DND-41 (cell line): Measurements from ENCODE around the gene KLHL17.

ENCODE experiments used
- ATAC-seq: fragments of 200-7000 bp; cut with Tn5 transposase; 3 replicates; pipeline ENCODE4 v1.9.1; 2021; ENCODE audit warnings: low read depth; ENCODE audit not compliant: insufficient read depth
- DNase-seq: peaks from one replicate; pipeline ENCODE4 v3.0.0-alpha.2; 2020
- H2AFZ ChIP-seq: 2 replicates; pipeline ENCODE4 v1.6.0; 2012; ENCODE audit warnings: low read depth, low read length
- H3K27ac ChIP-seq: 2 replicates; pipeline ENCODE4 v1.5.1; 2012; ENCODE audit warnings: low read length, inconsistent platforms
- H3K27me3 ChIP-seq: fragments of 200-600 bp; sonication (generic); 2 replicates; pipeline ENCODE4 v1.6.0; 2012; ENCODE audit warnings: low read length, mild to moderate bottlenecking, inconsistent platforms; ENCODE audit not compliant: insufficient read depth, poor library complexity
- H3K36me3 ChIP-seq: 2 replicates; pipeline ENCODE4 v1.5.1; 2012; ENCODE audit warnings: low read length, inconsistent platforms; ENCODE audit not compliant: insufficient read depth
- H3K4me1 ChIP-seq: 2 replicates; pipeline ENCODE4 v1.5.1; 2012; ENCODE audit warnings: mild to moderate bottlenecking, low read length; ENCODE audit not compliant: insufficient read depth
- H3K4me2 ChIP-seq: 2 replicates; pipeline ENCODE4 v1.6.0; 2012; ENCODE audit warnings: mild to moderate bottlenecking, moderate library complexity, low read length, inconsistent platforms; ENCODE audit not compliant: insufficient read depth
- H3K4me3 ChIP-seq, 2 experiments: fragments of 200-600 bp in 1 of 2; shearing (Covaris generic) in 1 of 2; 2 replicates each; pipeline ENCODE4 v1.5.1; 2012 to 2016; ENCODE audit warnings: inconsistent platforms in 2 of 2, low read length in 2 of 2, mild to moderate bottlenecking in 2 of 2, low read depth in 1 of 2, moderate library complexity in 1 of 2
- H3K79me2 ChIP-seq: 2 replicates; pipeline ENCODE4 v1.6.0; 2012; ENCODE audit warnings: low read length, inconsistent platforms; ENCODE audit not compliant: insufficient read depth
- H3K9ac ChIP-seq: 2 replicates; pipeline ENCODE4 v1.6.0; 2012; ENCODE audit warnings: low read depth, mild to moderate bottlenecking, inconsistent platforms, low read length, moderate library complexity
- H3K9me3 ChIP-seq: 2 replicates; pipeline ENCODE4 v1.5.1; 2012; ENCODE audit warnings: low read length, moderate library complexity, mild to moderate bottlenecking, inconsistent platforms; ENCODE audit not compliant: insufficient read depth, severe bottlenecking
- H4K20me1 ChIP-seq: 2 replicates; pipeline ENCODE4 v1.6.0; 2012; ENCODE audit warnings: low read length; ENCODE audit not compliant: insufficient read depth
- EZH2 ChIP-seq: IDR thresholded peaks from 3 replicates; pipeline ENCODE4 v1.6.1; 2012; ENCODE audit warnings: borderline replicate concordance, low read depth, mild to moderate bottlenecking, moderate library complexity, low read length, inconsistent platforms; ENCODE audit not compliant: severe bottlenecking
- TF ChIP-seq, protein P1 (sequence below): IDR thresholded peaks from 2 replicates; pipeline ENCODE4 v1.5.1; 2012; ENCODE audit warnings: borderline replicate concordance, low read length, moderate library complexity, mild to moderate bottlenecking; ENCODE audit not compliant: poor library complexity, severe bottlenecking; ENCODE audit errors: extremely low read depth

KLHL17 gene

GRCh38 chr1:924656-925560 lies 35.5 kb upstream of the KLHL17 start:
- no peak overlapping the region for H3K9ac ChIP-seq
- ATAC-seq (no peak), DNase-seq (no peak)
- no peak overlapping the region for H3K27ac ChIP-seq
- peaks cover 78% of the 10 kb centered on the region for H3K27me3 ChIP-seq
- no peaks in the 10 kb centered on the region for H3K36me3 ChIP-seq
- H4K20me1 ChIP-seq, result peaks cover 80% of the 10 kb centered on the region
- H3K4me3 ChIP-seq, result no peak overlapping the region; a peak in 1 of 4 replicates
- no peaks in the 10 kb centered on the region for H3K9me3 ChIP-seq
- H3K4me2 ChIP-seq, result peak overlapping the region; percentile 59; the same call in 1 of the 2 replicates
- H3K4me1 ChIP-seq, result peaks cover 35% of the 10 kb centered on the region
- no peak overlapping the region for H2AFZ ChIP-seq
- peak; percentile 99 for TF ChIP-seq EZH2
- TF ChIP-seq, protein P1, sequence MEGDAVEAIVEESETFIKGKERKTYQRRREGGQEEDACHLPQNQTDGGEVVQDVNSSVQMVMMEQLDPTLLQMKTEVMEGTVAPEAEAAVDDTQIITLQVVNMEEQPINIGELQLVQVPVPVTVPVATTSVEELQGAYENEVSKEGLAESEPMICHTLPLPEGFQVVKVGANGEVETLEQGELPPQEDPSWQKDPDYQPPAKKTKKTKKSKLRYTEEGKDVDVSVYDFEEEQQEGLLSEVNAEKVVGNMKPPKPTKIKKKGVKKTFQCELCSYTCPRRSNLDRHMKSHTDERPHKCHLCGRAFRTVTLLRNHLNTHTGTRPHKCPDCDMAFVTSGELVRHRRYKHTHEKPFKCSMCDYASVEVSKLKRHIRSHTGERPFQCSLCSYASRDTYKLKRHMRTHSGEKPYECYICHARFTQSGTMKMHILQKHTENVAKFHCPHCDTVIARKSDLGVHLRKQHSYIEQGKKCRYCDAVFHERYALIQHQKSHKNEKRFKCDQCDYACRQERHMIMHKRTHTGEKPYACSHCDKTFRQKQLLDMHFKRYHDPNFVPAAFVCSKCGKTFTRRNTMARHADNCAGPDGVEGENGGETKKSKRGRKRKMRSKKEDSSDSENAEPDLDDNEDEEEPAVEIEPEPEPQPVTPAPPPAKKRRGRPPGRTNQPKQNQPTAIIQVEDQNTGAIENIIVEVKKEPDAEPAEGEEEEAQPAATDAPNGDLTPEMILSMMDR, result no peak
- H3K79me2 ChIP-seq, result no peaks in the 10 kb centered on the region

- TF ChIP-seq EZH2, result peak; percentile 92
- TF ChIP-seq, protein P1, result no peak
- Histone ChIP-seq H3K4me2 (no peak overlapping the region; the same call in 1 of the 2 replicates), H2AFZ (no peak overlapping the region), H3K4me3 (no peak overlapping the region), H3K27me3 (peaks cover 69% of the 10 kb centered on the region), H3K27ac (no peak overlapping the region), H3K9ac (no peak overlapping the region), H3K79me2 (no peaks in the 10 kb centered on the region), H3K4me1 (peaks cover 30% of the 10 kb centered on the region), H3K36me3 (no peaks in the 10 kb centered on the region), H4K20me1 (peaks cover 78% of the 10 kb centered on the region), H3K9me3 (no peaks in the 10 kb centered on the region)
- ATAC-seq (no peak), DNase-seq (no peak)
Observed at GRCh38 chr1:925561-926421, 34.6 kb upstream of the KLHL17 start.

- Histone ChIP-seq H3K79me2 (no peaks in the 10 kb centered on the region), H3K9ac (no peak overlapping the region), H3K4me3 (no peak overlapping the region), H3K36me3 (no peaks in the 10 kb centered on the region), H2AFZ (no peak overlapping the region), H3K27me3 (peaks cover 62% of the 10 kb centered on the region), H3K27ac (no peak overlapping the region), H3K4me1 (peaks cover 20% of the 10 kb centered on the region), H3K9me3 (no peaks in the 10 kb centered on the region), H3K4me2 (no peak overlapping the region), H4K20me1 (peaks cover 68% of the 10 kb centered on the region)
- no peak for ATAC-seq
- DNase-seq, result no peak
- TF ChIP-seq, protein P1, result no peak
- no peak for TF ChIP-seq EZH2
Observed at GRCh38 chr1:927234-927633, 33.1 kb upstream of the KLHL17 start.
